Muscle layer of duodenum (tissue), 2 donors: ENCODE data around the gene GAS2.

Source experiments
- H3K27ac ChIP-seq: one replicate; pipeline ENCODE4 v1.7.0; 2013; ENCODE audit warnings: mild to moderate bottlenecking, low read length
- H3K27me3 ChIP-seq: one replicate; pipeline ENCODE4 v1.7.0; 2013; ENCODE audit warnings: low read depth, mild to moderate bottlenecking, control low read depth, low read length
- H3K36me3 ChIP-seq, 2 donors: one replicate each; pipeline ENCODE4 v1.7.0; 2013; ENCODE audit warnings: low read length in 2 of 2, control low read depth in 1 of 2, mild to moderate bottlenecking in 1 of 2; ENCODE audit not compliant: insufficient read depth in 2 of 2, control insufficient read depth in 1 of 2
- H3K4me1 ChIP-seq, 2 donors: one replicate each; pipeline ENCODE4 v1.7.0; 2013; ENCODE audit warnings: low read length in 2 of 2, mild to moderate bottlenecking in 2 of 2, control low read depth in 1 of 2, moderate library complexity in 1 of 2; ENCODE audit not compliant: insufficient read depth in 2 of 2, control insufficient read depth in 1 of 2
- H3K4me3 ChIP-seq, 2 donors: one replicate each; pipeline ENCODE4 v1.7.0; 2013; ENCODE audit warnings: low read length in 2 of 2, low read depth in 1 of 2, mild to moderate bottlenecking in 1 of 2
- H3K9me3 ChIP-seq, 2 donors: one replicate each; pipeline ENCODE4 v1.7.0; 2013; ENCODE audit warnings: low read length in 2 of 2, control low read depth in 1 of 2, mild to moderate bottlenecking in 1 of 2; ENCODE audit not compliant: control insufficient read depth in 1 of 2
- donor health status: healthy.

The GAS2 gene

GRCh38 chr11:22795914-22796313 is 129.5 kb downstream of the GAS2 start:
- Histone ChIP-seq H3K9me3 (no peaks in the 10 kb centered on the region), H3K27me3 (no peaks in the 10 kb centered on the region), H3K27ac (no peak overlapping the region), H3K4me1 (no peaks in the 10 kb centered on the region), H3K36me3 (no peaks in the 10 kb centered on the region), H3K4me3 (no peak overlapping the region)

- H3K9me3 ChIP-seq: no peaks in the 10 kb centered on the region
- H3K4me1 ChIP-seq: no peaks in the 10 kb centered on the region
- no peaks in the 10 kb centered on the region for H3K27me3 ChIP-seq
- H3K4me3 ChIP-seq: no peak overlapping the region
- H3K36me3 ChIP-seq: no peaks in the 10 kb centered on the region
- H3K27ac ChIP-seq: no peak overlapping the region
Observed at GRCh38 chr11:22797047-22797446, 130.6 kb downstream of the GAS2 start.

- Histone ChIP-seq H3K27me3 (no peaks in the 10 kb centered on the region), H3K27ac (no peak overlapping the region), H3K4me1 (no peaks in the 10 kb centered on the region), H3K4me3 (no peak overlapping the region), H3K36me3 (no peaks in the 10 kb centered on the region), H3K9me3 (no peaks in the 10 kb centered on the region)
Observed at GRCh38 chr11:22798901-22799300, 132.5 kb downstream of the GAS2 start.

GRCh38 chr11:22800482-22800881 is 134.1 kb downstream of the GAS2 start:
- no peak overlapping the region for H3K27ac ChIP-seq
- H3K27me3 ChIP-seq: no peaks in the 10 kb centered on the region
- H3K9me3 ChIP-seq: no peaks in the 10 kb centered on the region
- H3K36me3 ChIP-seq: no peaks in the 10 kb centered on the region
- H3K4me3 ChIP-seq: no peak overlapping the region
- no peaks in the 10 kb centered on the region for H3K4me1 ChIP-seq

GRCh38 chr11:22802861-22803260 is 136.4 kb downstream of the GAS2 start:
- no peak overlapping the region for H3K4me3 ChIP-seq
- H3K27ac ChIP-seq: no peak overlapping the region
- H3K36me3 ChIP-seq: no peaks in the 10 kb centered on the region
- H3K27me3 ChIP-seq: no peaks in the 10 kb centered on the region
- no peaks in the 10 kb centered on the region for H3K9me3 ChIP-seq
- H3K4me1 ChIP-seq: no peaks in the 10 kb centered on the region

GRCh38 chr11:22807391-22807790 is 141.0 kb downstream of the GAS2 start:
- no peak overlapping the region for H3K4me3 ChIP-seq
- peaks cover 0 to 3% of the 10 kb centered on the region in 2 donors for H3K9me3 ChIP-seq
- H3K36me3 ChIP-seq: no peaks in the 10 kb centered on the region
- H3K4me1 ChIP-seq: no peaks in the 10 kb centered on the region
- H3K27me3 ChIP-seq: no peaks in the 10 kb centered on the region
- H3K27ac ChIP-seq: no peak overlapping the region

GRCh38 chr11:22807855-22808570 is 141.6 kb downstream of the GAS2 start:
- Histone ChIP-seq H3K27ac (no peak overlapping the region), H3K9me3 (peaks cover 0 to 3% of the 10 kb centered on the region in 2 donors), H3K27me3 (no peaks in the 10 kb centered on the region), H3K4me1 (no peaks in the 10 kb centered on the region), H3K36me3 (no peaks in the 10 kb centered on the region), H3K4me3 (no peak overlapping the region)

- H3K36me3 ChIP-seq: no peaks in the 10 kb centered on the region
- no peaks in the 10 kb centered on the region for H3K4me1 ChIP-seq
- no peak overlapping the region for H3K4me3 ChIP-seq
- H3K27me3 ChIP-seq: no peaks in the 10 kb centered on the region
- peaks cover 0 to 3% of the 10 kb centered on the region in 2 donors for H3K9me3 ChIP-seq
- no peak overlapping the region for H3K27ac ChIP-seq
Observed at GRCh38 chr11:22808571-22809197, 142.3 kb downstream of the GAS2 start.

GRCh38 chr11:22809893-22810292 is 143.5 kb downstream of the GAS2 start:
- Histone ChIP-seq H3K27me3 (no peaks in the 10 kb centered on the region), H3K9me3 (peaks cover 0 to 3% of the 10 kb centered on the region in 2 donors), H3K36me3 (no peaks in the 10 kb centered on the region), H3K27ac (no peak overlapping the region), H3K4me1 (no peaks in the 10 kb centered on the region), H3K4me3 (no peak overlapping the region)

GRCh38 chr11:22822203-22822602 is 155.8 kb downstream of the GAS2 start:
- Histone ChIP-seq H3K27me3 (no peaks in the 10 kb centered on the region), H3K27ac (no peak overlapping the region), H3K4me1 (no peaks in the 10 kb centered on the region), H3K9me3 (no peaks in the 10 kb centered on the region), H3K36me3 (peaks cover 12 to 47% of the 10 kb centered on the region in 2 donors), H3K4me3 (no peak overlapping the region)

- no peaks in the 10 kb centered on the region for H3K9me3 ChIP-seq
- no peaks in the 10 kb centered on the region for H3K27me3 ChIP-seq
- H3K36me3 ChIP-seq: peaks cover 8 to 23% of the 10 kb centered on the region in 2 donors
- peak overlapping the region; percentile 58 to 87 for H3K4me3 ChIP-seq
- H3K4me1 ChIP-seq: peaks cover 0 to 10% of the 10 kb centered on the region in 2 donors
- no peak overlapping the region for H3K27ac ChIP-seq
Observed at GRCh38 chr11:22828373-22828772, 162.0 kb downstream of the GAS2 start.
